Naive thymus-derived CD4-positive, alpha-beta T cell (primary cell): ENCODE measurements around the gene ATF1. TPM values are rescaled to one million over a fixed set of nuclear protein-coding genes. Genes with fewer than 3 reads are reported as not detected.

Source experiments
- polyA plus RNA-seq, 2 donors: library from polyadenylated mRNA; unstranded; fragments of 300-500 nt; fragmentation: Illumina TruSeq; gene quantifications; one replicate each; pipeline ENCODE4 v1.2.3, GENCODE V29; 2021
- total RNA-seq, 6 experiments: library from RNA in 5 of 6; stranded (reverse) in 5 of 6; gene quantifications; 1 replicate in 5 of 6; 2 replicates in 1 of 6; pipeline ENCODE4 v1.2.3 and lab custom pipeline; 2021 to 2026

The ATF1 gene
- total and polyA plus RNA-seq, 7 experiments from 2014 or later = 23.8 to 53.9 (median 51.3) TPM

Other genes with a start within 250 kb of the ATF1 start
- gene TMPRSS12, start 78.8 kb downstream of the ATF1 start, total RNA-seq = not detected
- not detected for gene TMPRSS12, start 78.8 kb downstream of the ATF1 start, polyA plus RNA-seq
- not detected for gene HIGD1C, start 188.4 kb downstream of the ATF1 start, total RNA-seq
- not detected for gene HIGD1C, start 188.4 kb downstream of the ATF1 start, polyA plus RNA-seq